LHCN-M2 (cell line): ENCODE measurements around the gene KIF12. TPM values are rescaled to one million over a fixed set of nuclear protein-coding genes. Genes with fewer than 3 reads are reported as not detected.
A peak's percentile ranks its signal among the peaks of the same experiment; 100 is the strongest.
"Not testable (repeated sequence)": the region's sequence is repeated elsewhere in the genome, so short reads cannot be mapped to it uniquely, and the experiment has no call there.

Source experiments
- DNase-seq: peaks from one replicate; pipeline ENCODE4 v3.0.0-alpha.2; 2012; ENCODE audit warnings: low read depth
- polyA plus RNA-seq: library from polyadenylated mRNA; unstranded; fragments of >200 nt; gene quantifications from one replicate; pipeline ENCODE4 v1.2.1, GENCODE V29; 2012; ENCODE audit warnings: missing spikeins
- total RNA-seq: library from RNA; depleted of rRNA; stranded (reverse); fragments of >200 nt; gene quantifications from 2 replicates; pipeline ENCODE4 v1.2.3, GENCODE V29; 2014; rRNA removed

The KIF12 gene
- total RNA-seq = not detected in 2 replicates
- not detected for polyA plus RNA-seq

DNA sequence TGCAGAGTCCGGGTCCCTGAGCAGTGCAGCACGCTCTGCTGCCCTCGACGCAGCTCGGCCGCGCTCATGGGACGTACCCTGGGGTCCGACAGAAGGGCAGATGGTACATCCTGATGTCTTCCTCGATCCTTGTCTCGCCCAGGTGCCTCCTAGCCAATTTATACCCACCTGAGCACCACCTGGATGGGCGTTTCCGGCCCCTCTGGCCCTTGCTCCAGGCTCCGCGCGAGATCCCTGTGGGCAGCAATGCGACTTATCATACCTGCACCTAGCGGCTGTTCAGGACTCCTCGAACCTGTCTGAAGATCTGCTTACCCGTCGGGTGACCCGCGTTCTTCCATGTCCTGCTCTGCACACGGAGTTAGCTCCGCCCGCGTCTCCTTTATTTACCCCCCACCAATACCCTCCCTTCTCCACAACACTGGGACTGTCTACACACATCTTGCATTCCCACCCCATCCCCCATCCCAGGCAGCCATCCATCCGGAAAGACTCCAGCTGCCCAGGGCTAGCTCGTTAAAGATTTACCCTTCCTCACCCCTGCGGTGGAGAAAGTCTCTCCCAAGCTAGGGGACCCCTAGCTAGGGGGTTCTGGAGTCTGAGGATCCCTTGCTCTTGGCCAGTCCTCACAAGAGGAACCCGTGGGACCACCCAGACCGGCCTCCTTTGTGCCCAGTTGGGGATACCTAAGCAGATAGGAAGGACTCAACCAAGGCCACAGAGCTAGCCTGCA, at the start of gene KIF12:
KIF12 (minus strand) TSS at position 357 of the 733 bp plus-strand sequence; CDS start at position 341, 16 bp downstream.
- no peak for DNase-seq

DNA sequence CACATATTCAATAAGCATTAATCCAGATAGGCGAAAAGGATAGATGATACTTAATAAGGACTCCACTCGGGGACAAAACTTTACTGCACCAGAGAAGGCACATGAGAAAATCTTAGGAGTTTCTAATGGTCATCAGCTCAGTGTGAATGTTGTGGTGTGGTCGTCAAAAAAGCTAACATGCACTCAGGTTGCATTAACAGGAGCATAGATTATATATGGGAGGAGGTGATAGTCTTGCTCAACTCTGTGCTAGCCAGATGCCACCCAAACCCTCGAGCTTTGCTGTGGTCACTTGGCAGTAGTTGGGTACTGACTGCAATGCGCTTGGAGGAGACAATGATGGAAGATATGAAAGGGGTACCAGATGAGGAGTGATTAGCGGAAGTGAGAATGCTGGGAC, 47.6 kb upstream of the KIF12 start:
- no peak for DNase-seq

DNA sequence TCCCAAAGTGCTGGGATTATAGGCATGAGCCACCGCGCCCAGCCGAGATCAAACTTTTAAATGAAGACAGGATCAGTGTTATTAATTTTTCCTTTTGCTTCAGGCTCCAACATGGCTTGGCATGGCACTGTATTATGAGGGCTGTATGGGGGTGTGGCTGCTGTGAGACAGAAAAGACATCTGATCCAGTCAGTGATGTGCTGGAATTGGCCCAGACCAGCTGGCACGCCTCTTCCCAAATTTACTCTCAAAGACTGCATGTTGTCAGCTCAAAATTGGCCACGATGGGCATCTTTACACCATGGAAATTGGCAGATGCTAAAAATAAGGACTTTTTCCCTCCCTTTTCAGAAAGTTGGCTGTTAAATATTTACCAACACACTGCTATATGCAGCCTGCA, 44.1 kb upstream of the KIF12 start:
- no peak for DNase-seq

DNA sequence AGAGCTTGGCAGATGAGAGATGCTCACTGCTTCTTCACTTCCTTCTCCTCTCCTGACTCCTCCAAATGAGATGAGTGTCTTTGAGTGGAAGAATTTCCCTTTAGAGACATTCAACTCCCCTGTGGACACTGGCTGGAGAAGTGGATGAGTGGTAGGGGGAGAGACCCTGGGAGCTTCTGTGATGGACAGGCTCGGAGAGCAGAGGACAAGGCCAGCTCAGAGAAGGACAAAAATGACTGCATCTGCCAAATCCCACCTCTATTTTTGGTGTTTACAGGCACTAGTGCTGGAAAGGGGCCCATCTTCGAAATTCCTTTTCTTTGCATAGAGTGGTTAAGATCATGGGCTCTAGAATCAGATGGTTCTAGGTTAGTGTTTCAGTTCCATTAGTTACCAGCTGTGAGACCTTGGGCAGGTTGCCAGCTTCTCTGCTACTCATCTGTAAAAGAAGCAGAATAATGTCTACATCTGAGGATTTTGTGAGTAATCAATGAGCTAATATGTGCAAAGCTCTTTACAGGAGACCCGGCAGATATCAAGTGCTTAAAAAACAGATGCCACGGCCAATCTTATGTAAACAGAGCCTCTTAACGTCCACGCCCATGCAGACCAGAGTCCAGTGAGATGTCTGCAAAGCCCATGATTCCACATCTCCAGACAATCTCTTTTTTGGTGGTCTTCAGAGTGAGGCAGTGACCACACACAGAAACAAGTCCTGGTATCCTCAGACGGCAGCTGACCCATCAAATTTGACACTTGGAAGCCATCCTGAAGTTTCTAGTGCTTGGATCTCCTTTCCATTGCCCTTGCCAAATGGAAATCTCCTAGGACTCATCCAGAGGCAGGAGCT, 42.7 kb upstream of the KIF12 start:
- peak; percentile 32 for DNase-seq

DNA sequence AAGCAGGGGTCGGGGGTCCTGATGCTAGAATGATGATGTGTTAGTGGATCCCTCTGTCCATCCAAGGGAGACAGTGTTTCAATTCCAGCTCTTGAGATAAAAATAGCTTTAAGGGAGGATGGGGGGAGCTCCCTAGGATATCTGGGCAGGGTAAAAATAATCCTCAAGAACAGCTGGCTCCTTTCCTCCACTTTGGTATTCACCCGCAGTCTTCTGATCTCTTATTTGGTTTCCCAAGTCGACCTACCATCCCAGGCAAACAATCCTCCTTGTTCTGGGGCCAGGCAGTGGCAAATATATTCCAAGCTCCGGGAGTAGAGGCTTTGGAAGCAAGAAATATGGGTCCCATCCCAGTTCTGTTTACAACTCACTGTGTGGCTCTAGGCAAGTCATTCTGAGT, 41.8 kb upstream of the KIF12 start:
- DNase-seq = peak; percentile 25

DNA sequence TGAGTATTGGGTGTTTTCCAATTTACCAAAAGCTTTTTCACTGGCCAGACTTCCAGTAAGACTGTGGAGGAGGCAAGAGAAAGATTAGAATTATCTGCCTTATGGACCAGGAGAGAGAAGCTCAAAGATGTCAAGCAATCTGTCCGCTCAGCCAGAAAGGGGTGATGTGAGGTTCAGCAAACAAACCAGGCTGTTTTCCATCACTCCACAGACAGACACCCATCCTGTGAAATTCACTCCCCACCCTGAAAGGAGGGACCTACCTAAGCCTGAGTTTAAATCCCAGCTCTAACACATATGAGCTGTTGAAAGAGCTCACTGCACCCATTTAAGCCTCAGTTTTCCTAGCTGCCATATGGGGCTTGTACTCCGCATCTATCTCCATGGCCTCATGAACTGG, 41.3 kb upstream of the KIF12 start:
- no peak for DNase-seq

DNA sequence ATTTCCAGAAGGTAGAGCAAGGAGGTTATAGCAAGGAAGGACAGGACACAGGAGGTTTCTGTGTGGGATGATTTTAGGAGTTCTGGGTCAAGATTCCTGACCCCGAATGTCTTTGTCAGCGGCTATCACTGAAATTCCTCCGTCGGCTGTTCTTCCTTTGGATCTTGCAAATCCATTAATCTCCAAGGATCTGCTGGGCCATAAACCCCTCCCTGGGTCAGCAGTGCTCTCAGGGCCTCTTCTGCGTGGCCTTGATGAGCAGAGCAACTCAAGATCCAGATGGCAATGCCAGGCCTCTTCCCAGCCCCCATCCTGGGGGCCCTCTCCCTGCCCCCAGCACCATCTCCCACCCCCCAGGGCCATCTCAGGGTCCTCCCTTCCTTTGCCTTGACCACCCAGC, 40.0 kb upstream of the KIF12 start:
- no peak for DNase-seq

DNA sequence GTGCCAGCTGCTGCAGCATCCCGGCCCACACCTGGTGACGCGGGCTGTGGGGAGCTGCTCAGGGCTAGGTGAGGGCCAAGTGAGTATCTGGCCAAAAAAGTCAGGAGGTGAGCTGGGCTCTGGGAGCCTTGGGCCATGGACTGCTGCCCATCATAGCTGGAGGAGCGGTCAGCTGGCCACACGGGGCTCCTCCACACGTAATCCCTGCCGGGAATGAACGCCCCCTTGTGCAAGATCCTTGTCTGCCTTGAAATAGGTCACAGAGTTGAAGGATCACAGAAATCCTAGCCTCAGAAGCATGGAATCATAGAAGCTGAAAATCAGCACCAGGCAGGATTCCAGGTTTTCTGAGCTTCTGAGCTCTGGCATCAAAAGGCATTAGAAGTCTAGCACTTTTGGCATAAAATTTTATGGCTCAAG, 39.5 kb upstream of the KIF12 start:
- no peak for DNase-seq

DNA sequence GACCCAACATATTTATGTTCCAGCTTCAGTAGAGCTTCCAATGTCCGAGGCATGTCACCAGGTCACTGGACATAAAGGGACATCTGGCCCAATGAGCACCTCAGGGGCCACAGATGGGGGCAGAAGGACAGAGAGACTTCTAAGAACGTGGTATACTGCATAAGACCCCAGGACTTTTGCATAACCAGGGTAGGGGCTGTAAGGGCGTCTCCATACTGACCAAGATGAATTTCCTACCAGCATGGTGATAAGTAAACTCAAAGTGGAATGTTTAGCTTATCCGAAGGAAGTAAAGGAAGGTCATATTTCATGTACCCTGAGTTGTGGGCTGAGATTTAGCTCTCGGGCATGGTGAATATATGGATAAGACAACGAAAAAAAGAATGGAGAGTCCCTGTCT, 38.7 kb upstream of the KIF12 start:
- DNase-seq = no peak

DNA sequence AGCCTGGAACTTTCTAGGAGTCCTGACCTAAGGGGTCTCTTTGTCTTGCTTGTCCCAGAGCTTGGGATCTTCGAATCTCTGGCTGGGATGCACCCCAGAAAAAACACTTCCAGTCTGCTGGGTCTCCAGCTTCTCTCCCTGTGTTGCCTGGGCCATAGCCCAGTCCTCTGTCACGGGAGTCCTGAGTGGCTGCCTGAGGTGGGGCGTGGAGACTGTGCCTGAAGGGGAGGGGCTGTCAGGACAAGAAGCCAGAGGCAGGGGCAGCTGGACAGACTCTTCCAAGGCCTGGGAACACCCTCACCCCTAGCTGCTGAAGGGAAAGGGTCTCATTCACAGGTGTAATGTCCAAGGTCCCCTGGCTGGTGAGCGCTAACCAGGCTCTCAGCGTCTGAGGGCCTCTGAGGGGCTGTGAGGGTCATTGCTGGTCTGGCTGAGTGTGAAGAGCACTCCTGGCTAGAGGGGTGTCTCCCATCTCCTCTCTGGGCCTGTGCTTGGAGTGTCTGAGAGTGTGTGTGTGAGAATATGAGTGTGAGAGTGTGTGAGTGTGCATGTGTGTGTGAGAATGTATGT, 35.8 kb upstream of the KIF12 start:
- DNase-seq = no peak

DNA sequence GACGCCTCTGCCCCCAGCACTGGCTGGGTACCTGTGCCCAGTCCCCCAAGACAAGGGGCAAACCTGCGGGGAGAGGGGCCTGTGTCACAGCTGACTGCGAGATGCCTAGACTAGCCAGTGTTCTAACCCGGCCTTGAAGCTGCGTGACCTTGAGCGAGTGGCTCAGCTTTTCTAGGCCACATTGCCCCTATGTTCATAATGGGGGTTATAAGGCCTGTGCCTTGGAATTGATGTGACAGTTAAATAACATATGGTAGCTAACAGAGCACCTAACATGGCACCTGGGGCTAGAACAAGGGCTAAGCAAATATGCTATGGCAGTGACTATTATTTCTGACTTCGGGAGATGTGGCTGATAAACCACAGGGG, 33.4 kb upstream of the KIF12 start:
- no peak for DNase-seq

DNA sequence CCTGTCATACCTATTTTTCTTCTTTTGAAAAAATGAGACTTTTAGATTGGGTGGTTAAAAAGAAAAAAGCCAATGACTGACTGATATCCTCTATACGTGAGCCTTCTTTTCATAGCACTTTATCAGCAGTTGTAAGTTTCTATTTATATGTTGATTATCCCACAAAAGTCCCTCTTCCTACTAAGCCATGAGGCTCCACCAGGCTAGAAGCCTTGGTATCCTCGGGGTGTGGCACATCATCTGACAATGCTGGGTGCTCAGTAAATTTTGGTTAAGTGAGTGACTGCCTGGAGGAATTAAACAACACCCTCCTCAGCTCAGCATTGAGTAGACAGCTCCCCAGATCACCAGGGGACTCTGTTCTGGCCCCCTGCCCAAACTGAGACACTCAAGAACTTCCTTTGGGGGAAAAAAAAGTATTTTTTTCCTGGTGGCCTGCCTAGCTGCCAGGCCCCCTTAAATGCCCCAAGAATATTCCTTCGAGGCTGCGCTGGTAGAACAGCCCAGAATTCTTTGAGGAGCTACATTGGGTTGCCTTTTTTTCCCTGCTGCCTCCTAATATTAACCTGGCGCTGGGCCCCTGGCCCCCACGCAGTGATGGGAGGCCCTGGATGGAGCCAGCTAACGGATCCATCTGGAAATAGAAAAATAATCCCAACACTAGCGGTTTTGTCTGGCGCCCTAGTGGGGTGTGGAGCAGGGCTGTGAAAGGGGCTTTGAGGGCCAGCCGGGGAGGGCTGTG, 32.9 kb upstream of the KIF12 start:
- DNase-seq = no peak

DNA sequence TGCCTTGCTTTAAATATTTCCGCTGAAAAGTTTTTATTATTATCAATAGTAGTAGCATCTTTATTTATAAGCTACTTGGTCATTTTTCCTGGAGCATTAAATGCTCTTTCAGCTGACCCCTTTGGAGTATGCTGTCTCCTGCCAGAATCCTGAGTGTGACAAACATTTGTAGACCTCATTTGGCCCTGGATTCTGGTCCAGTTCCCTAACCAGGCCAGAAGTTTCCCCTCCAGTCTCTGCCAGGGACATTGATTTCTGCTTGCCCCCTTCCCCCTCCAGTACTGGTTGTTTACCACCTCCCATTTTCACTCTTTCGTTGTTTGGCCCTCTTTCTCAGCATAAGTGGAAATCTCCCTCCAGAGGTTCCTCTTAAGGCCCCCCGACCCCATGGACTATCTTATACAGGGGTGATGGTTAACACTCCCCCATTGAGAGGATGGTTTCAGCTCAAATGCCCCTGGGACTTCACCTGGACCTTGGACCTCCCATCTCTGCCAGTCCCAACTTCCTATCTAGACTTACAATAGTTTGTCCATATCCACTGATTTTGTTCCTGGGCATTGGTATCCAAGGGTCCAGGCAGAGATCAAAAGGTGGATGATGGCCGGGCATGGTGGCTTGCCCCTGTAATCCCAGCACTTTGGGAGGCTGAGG, 31.7 kb upstream of the KIF12 start:
- DNase-seq = no peak

DNA sequence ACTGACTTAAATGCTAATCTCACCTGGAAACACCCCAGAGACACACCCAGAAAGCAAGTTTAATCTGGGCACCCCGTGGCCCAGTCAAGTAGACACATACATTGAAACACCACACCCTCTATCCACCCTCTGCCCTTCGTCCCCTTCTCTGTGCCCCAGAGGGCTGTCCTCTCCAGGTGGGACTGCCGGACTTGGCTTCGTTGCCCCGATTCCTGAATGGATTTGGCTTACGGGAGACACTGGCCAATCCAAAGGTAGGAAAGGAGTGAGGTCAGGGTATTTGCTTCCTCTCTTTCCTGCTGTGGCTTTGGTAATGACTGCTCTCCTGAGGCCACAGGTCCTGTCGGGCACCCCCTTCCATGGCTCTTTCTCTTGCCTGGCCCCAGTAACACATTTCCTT, 31.0 kb upstream of the KIF12 start:
- DNase-seq = no peak

DNA sequence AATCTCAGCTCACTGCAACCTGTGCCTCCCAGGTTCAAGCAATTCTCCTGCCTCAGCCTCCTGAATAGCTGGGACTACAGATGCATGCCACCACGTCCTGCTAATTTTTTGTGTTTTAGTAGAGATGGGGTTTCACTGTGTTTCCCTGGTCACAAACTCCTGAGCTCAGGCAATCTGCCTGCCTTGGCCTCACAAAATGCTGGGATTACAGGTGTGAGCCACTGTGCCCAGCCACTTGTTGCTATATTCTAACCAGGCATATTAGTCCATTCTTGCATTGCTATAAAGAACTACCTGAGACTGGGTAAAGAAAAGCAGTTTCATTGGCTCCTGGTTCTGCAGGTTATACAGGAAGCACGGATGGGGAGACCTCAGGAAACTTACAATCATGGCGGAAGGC, 29.7 kb upstream of the KIF12 start:
- not testable (repeated sequence) for DNase-seq

DNA sequence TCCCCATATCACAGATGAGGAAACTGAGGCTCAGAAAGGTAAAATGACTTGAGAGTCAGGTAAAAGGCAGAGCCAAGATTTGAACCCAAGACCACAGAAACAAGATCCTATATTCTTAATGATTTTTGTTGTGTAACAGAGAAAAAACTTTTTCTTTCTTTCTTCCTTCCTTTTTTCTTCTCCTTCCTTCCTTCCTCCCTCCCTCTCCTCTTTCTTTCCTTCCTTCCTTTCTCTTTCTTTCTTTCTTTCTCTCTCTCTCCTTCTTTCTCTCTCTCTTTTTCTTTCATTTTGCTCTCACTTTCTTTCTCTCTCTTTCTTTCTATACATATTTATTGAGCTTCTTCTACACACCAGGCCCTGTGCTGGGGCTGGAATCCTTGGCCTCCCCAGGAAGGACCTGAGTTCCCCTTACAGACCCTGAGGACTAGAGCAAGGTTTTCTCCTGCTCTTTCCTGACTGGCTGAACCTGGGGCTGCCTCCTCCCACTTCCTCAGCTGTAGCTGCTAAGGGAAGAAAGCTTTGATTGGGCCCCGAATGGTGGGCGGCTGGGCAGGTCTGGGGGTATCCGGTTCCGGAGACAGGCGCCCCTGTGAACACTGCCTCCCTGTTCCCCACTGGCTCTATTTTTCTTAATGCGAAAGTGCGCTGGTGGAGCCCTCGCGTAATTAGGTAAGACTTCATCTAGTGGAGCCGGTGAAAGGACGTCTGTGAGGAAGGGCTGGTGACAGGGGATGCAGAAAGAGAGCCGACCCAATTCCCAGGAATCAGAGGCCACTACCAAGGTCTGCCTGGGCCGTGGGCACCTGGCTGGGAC, 27.4 kb upstream of the KIF12 start:
- DNase-seq = no peak

DNA sequence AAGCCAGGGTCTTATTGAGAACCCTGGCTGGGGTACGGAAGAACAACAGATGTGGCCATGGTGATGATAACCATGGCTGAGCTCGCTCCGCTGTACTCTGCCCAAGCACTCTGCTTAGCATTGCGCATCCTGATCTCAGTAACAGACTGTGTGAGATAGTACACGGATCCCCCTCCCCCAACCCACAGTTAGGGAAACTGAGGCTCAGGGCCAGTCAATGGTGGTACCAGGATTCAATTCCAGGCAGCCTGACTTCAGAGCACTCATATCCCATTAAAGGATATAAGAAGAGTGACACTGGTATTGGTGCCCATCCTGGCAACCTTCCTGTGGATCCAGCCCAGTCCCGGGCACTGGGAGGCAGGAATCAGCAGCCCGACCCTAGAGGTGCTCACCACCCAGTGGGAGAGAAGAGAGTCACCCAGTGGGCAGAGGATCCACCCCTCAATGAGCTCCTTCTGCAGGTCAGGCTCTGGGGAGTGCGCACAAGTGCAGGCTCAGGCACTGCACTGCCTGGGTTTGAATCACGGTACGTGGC, 26.5 kb upstream of the KIF12 start:
- DNase-seq = no peak

DNA sequence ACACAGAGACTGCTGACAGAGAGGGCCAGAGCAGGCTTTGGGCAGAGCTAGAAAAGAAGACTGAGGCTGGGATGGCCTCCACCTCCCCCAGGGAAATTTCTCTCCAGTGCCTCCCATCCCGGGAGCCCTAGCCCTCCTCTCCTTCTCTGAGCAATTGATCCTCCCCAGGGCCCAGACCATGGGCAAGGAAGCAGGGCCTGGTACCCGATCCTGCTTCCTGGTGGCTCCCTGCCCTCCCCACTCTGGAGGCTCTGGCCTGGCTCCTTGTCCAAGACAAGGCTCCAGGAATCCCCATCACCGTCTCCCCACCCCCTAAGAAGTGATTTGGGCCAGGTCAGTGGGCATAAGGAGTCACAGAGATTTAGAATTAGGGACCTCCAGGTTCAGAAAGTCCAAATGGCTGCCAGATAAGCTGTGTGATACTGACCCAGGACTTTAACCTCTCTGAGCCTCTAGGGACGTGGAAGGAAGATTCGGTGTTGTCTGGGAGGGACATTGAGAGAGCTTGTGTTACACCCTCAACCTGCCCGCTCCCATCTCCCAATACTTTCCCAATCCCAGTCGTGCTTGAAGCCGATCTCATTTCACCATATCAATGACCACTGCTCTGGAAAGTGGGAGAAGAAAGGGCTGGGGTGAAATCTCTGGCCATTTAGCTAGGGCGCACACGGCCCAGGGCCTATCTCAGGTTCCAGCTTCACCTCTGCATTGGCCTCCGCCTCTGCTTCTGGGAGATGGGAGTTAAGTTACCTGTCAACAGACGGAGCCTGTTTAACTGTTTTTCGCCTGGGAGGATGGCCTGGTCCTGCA, 25.8 kb upstream of the KIF12 start:
- no peak for DNase-seq

DNA sequence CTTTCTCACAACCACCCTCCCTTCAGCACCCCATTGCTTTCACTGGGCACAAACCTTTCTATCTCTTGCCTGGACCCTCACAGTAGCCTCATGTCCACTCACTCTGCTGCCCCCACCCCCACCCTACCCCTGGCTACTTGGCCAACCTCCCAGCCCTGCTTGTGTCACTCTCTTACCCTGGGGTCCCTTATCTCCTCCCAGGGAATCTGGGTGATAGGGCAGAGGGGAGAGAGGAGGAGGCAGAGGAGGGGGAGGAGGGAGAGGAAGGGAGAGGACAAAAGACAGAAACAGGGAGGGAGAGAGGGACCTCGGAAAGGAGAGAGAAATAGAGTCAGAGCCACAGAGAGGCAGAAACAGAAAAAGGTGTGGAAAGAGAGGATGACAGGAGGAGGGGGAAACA, 25.0 kb upstream of the KIF12 start:
- no peak for DNase-seq
